Stimulated activated CD4-positive, alpha-beta T cell treated with anti-CD3 and anti-CD28 coated beads, Interleukin-1b, Interleukin-23, amount 100 ng/mL, for 24 hours (primary cell): ENCODE measurements around the gene CRLF3.
"Not testable (repeated sequence)": the region's sequence is repeated elsewhere in the genome, so short reads cannot be mapped to it uniquely, and the experiment has no call there.

Source experiments
- DNase-seq, 4 experiments: peaks; one replicate each; pipeline ENCODE4 v3.0.0-alpha.2; 2020; ENCODE audit warnings: low read depth in 4 of 4, low spot score in 1 of 4

The CRLF3 gene

GRCh38 chr17:30742669-30743068 is 81.8 kb downstream of the CRLF3 start:
- DNase-seq: not testable (repeated sequence)

- not testable (repeated sequence) for DNase-seq
These were observed 88.1 kb downstream of the CRLF3 start for GRCh38 chr17:30736371-30736770.

- not testable (repeated sequence) for DNase-seq
These were observed 88.8 kb downstream of the CRLF3 start for GRCh38 chr17:30735644-30736043.

GRCh38 chr17:30735206-30735605 is 89.3 kb downstream of the CRLF3 start:
- not testable (repeated sequence) for DNase-seq

GRCh38 chr17:30734153-30734552 is 90.3 kb downstream of the CRLF3 start:
- not testable (repeated sequence) for DNase-seq
